CD14-positive monocyte (primary cell): ENCODE measurements around the gene CWH43. TPM values are rescaled to one million over a fixed set of nuclear protein-coding genes. Genes with fewer than 3 reads are reported as not detected.
A peak's percentile ranks its signal among the peaks of the same experiment; 100 is the strongest.

ENCODE experiments used
- DNase-seq, 3 donors: peaks; one replicate each; pipeline ENCODE4 v3.0.0-alpha.2; 2011 to 2022
- H2AFZ ChIP-seq: 2 replicates; pipeline ENCODE4 v1.6.0; 2012; ENCODE audit warnings: mild to moderate bottlenecking, low read depth, low read length, inconsistent platforms; ENCODE audit not compliant: insufficient read depth, poor library complexity, severe bottlenecking
- H3K27ac ChIP-seq, 2 donors: 1 replicate in 1 of 2; 2 replicates in 1 of 2; pipeline ENCODE4 v1.5.1; 2012 to 2013; ENCODE audit warnings: low read length in 2 of 2, control low read depth in 1 of 2, inconsistent platforms in 1 of 2, low read depth in 1 of 2, mild to moderate bottlenecking in 1 of 2
- H3K27me3 ChIP-seq, 2 donors: one replicate each; pipeline versions ENCODE4 v1.6.0 to v1.6.1; 2011 to 2013; ENCODE audit warnings: low read length in 2 of 2; ENCODE audit not compliant: control insufficient read depth in 2 of 2, insufficient read depth in 2 of 2
- H3K36me3 ChIP-seq, 2 donors: replicated peaks in 1 of 2; 1 replicate in 1 of 2; 2 replicates in 1 of 2; pipeline versions ENCODE4 v1.5.1 to v1.6.1; 2012 to 2013; ENCODE audit warnings: low read length in 2 of 2, control low read depth in 1 of 2, inconsistent platforms in 1 of 2, mild to moderate bottlenecking in 1 of 2; ENCODE audit not compliant: insufficient read depth in 2 of 2, control insufficient read depth in 1 of 2
- H3K4me1 ChIP-seq, 2 donors: 1 replicate in 1 of 2; 2 replicates in 1 of 2; pipeline versions ENCODE4 v1.5.1 to v1.6.1; 2012 to 2013; ENCODE audit warnings: low read length in 2 of 2, control low read depth in 1 of 2, inconsistent platforms in 1 of 2, mild to moderate bottlenecking in 1 of 2, moderate library complexity in 1 of 2; ENCODE audit not compliant: insufficient read depth in 2 of 2, control insufficient read depth in 1 of 2
- H3K4me2 ChIP-seq: replicated peaks from 2 replicates; pipeline ENCODE3; 2012; ENCODE audit warnings: low read length, moderate library complexity, mild to moderate bottlenecking; ENCODE audit not compliant: poor library complexity, severe bottlenecking; ENCODE audit errors: extremely low read depth
- H3K4me3 ChIP-seq, 3 experiments: fragments of 200-600 bp in 1 of 3; sonication (generic) in 1 of 3; replicated peaks in 1 of 3; 1 replicate in 2 of 3; 2 replicates in 1 of 3; pipeline ENCODE4 v1.5.1; 2011 to 2013; ENCODE audit warnings: low read length in 3 of 3, mild to moderate bottlenecking in 3 of 3, control low read depth in 2 of 3, low read depth in 2 of 3, inconsistent platforms in 1 of 3, moderate library complexity in 1 of 3
- H3K79me2 ChIP-seq: 2 replicates; pipeline ENCODE4 v1.6.0; 2012; ENCODE audit warnings: mild to moderate bottlenecking, control low read depth, inconsistent platforms, low read length, moderate library complexity; ENCODE audit not compliant: insufficient read depth
- H3K9ac ChIP-seq: 2 replicates; pipeline ENCODE4 v1.6.0; 2017; ENCODE audit warnings: low read length, mild to moderate bottlenecking; ENCODE audit not compliant: insufficient read depth, poor library complexity, severe bottlenecking
- H3K9me3 ChIP-seq, 2 donors: replicated peaks in 1 of 2; 1 replicate in 1 of 2; 2 replicates in 1 of 2; pipeline versions ENCODE4 v1.5.1 to v1.6.1; 2012 to 2013; ENCODE audit warnings: low read length in 2 of 2, control low read depth in 1 of 2; ENCODE audit not compliant: control insufficient read depth in 1 of 2, insufficient read depth in 1 of 2
- H4K20me1 ChIP-seq: 2 replicates; pipeline ENCODE4 v1.6.0; 2012; ENCODE audit warnings: mild to moderate bottlenecking, low read length, control low read depth, moderate library complexity; ENCODE audit not compliant: insufficient read depth
- H3K27ac Mint-ChIP-seq, 7 donors: one replicate each; pipeline ENCODE4 v1.8.0; 2020; ENCODE audit warnings: mild to moderate bottlenecking in 7 of 7, mixed read lengths in 7 of 7, moderate library complexity in 6 of 7, inconsistent platforms in 2 of 7
- H3K27me3 Mint-ChIP-seq, 3 donors: one replicate each; pipeline ENCODE4 v1.8.0; 2021 to 2022; ENCODE audit warnings: low read depth in 3 of 3, mild to moderate bottlenecking in 3 of 3, mixed read lengths in 3 of 3, moderate library complexity in 3 of 3, inconsistent platforms in 1 of 3
- H3K36me3 Mint-ChIP-seq, 2 donors: one replicate each; pipeline ENCODE4 v1.8.0; 2020; ENCODE audit warnings: mixed read lengths in 2 of 2, inconsistent platforms in 1 of 2, mild to moderate bottlenecking in 1 of 2
- H3K4me1 Mint-ChIP-seq: one replicate; pipeline ENCODE4 v1.8.0; 2020; ENCODE audit warnings: mild to moderate bottlenecking, mixed read lengths
- H3K4me3 Mint-ChIP-seq, 2 donors: one replicate each; pipeline ENCODE4 v1.8.0; 2020; ENCODE audit warnings: mild to moderate bottlenecking in 2 of 2, mixed read lengths in 2 of 2, moderate library complexity in 1 of 2
- H3K9me3 Mint-ChIP-seq, 7 donors: one replicate each; pipeline ENCODE4 v1.8.0; 2020 to 2022; ENCODE audit warnings: mixed read lengths in 7 of 7, mild to moderate bottlenecking in 6 of 7, moderate library complexity in 6 of 7, inconsistent platforms in 2 of 7
- WGBS: methylation state at CpG from one replicate; pipeline ENCODE4 v1.1.5; 2013; ENCODE audit warnings: missing lambda C conversion rate; ENCODE audit not compliant: insufficient coverage; 5-methylcytosine and 5-hydroxymethylcytosine counted together
- intact Hi-C, 2 donors: fragments of 100-400 bp; cut with micrococcal nuclease; formaldehyde crosslinking; loops; one replicate each; pipeline versions ENCODE4 v1.15.0 to v1.15.1; 2023
- polyA plus RNA-seq, 3 donors: library from polyadenylated mRNA; depleted of rRNA in 1 of 3; unstranded in 2 of 3; stranded (reverse) in 1 of 3; fragments of 300-500 nt in 2 of 3; fragments of >200 nt in 1 of 3; fragmentation: Illumina TruSeq in 2 of 3; gene quantifications; 1 replicate in 2 of 3; 2 replicates in 1 of 3; pipeline ENCODE4 v1.2.3, GENCODE V29; 2012 to 2021
- TF ChIP-seq, protein P1 (sequence below): fragments of 200-600 bp; IDR thresholded peaks from one replicate; pipeline ENCODE4 v1.8.0; 2022; ENCODE audit warnings: antibody characterized with exemption, mild to moderate bottlenecking

CWH43 gene
- polyA plus RNA-seq, 3 donors, result not detected

GRCh38 chr4:48958582-48958981 is 27.5 kb upstream of the CWH43 start:
- TF ChIP-seq, protein P1, sequence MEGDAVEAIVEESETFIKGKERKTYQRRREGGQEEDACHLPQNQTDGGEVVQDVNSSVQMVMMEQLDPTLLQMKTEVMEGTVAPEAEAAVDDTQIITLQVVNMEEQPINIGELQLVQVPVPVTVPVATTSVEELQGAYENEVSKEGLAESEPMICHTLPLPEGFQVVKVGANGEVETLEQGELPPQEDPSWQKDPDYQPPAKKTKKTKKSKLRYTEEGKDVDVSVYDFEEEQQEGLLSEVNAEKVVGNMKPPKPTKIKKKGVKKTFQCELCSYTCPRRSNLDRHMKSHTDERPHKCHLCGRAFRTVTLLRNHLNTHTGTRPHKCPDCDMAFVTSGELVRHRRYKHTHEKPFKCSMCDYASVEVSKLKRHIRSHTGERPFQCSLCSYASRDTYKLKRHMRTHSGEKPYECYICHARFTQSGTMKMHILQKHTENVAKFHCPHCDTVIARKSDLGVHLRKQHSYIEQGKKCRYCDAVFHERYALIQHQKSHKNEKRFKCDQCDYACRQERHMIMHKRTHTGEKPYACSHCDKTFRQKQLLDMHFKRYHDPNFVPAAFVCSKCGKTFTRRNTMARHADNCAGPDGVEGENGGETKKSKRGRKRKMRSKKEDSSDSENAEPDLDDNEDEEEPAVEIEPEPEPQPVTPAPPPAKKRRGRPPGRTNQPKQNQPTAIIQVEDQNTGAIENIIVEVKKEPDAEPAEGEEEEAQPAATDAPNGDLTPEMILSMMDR, result no peak
- Mint-ChIP-seq H3K27ac (peak overlapping the region in 1 of 7 donors; percentile 7), H3K4me3 (no peak overlapping the region), H3K9me3 (peaks cover 0 to 2% (median 0%) of the 10 kb centered on the region in 7 donors), H3K36me3 (no peaks in the 10 kb centered on the region), H3K4me1 (no peaks in the 10 kb centered on the region), H3K27me3 (peaks cover 0 to 7% (median 0%) of the 10 kb centered on the region in 3 donors)
- 88% methylated on average over 2 of the region's 2 CpGs for WGBS
- H3K36me3 ChIP-seq, result no peaks in the 10 kb centered on the region
- H3K9me3 ChIP-seq, result no peaks in the 10 kb centered on the region
- no peak for DNase-seq
- H3K27me3 ChIP-seq, result no peaks in the 10 kb centered on the region
- intact Hi-C loops, result no loop called here
- no peak overlapping the region for H2AFZ ChIP-seq
- no peaks in the 10 kb centered on the region for H4K20me1 ChIP-seq
- no peaks in the 10 kb centered on the region for H3K4me1 ChIP-seq
- no peak overlapping the region for H3K4me3 ChIP-seq
- no peak overlapping the region for H3K9ac ChIP-seq
- H3K27ac ChIP-seq, result no peak overlapping the region
- H3K4me2 ChIP-seq, result no peak overlapping the region
- H3K79me2 ChIP-seq, result no peaks in the 10 kb centered on the region

GRCh38 chr4:48960988-48961635 is 25.0 kb upstream of the CWH43 start:
- H3K4me1 ChIP-seq, result no peaks in the 10 kb centered on the region
- Mint-ChIP-seq H3K27me3 (peaks cover 0 to 8% (median 0%) of the 10 kb centered on the region in 3 donors), H3K36me3 (no peaks in the 10 kb centered on the region), H3K9me3 (no peaks in the 10 kb centered on the region), H3K27ac (no peak overlapping the region), H3K4me3 (no peak overlapping the region), H3K4me1 (no peaks in the 10 kb centered on the region)
- DNase-seq, result no peak
- TF ChIP-seq, protein P1, result no peak
- no peak overlapping the region for H3K4me3 ChIP-seq
- WGBS, result 70% methylated on average over 2 of the region's 3 CpGs
- H3K9me3 ChIP-seq, result no peaks in the 10 kb centered on the region
- no peak overlapping the region for H3K27ac ChIP-seq
- H4K20me1 ChIP-seq, result no peaks in the 10 kb centered on the region
- intact Hi-C loops, result loop anchor here in 1 of 2 donors (5.0 kb wide), 1 partner anchor 384 kb away; no protein-coding TSS in a partner anchor
- no peaks in the 10 kb centered on the region for H3K36me3 ChIP-seq
- H3K9ac ChIP-seq, result no peak overlapping the region
- H3K27me3 ChIP-seq, result no peaks in the 10 kb centered on the region
- H3K4me2 ChIP-seq, result no peak overlapping the region
- no peak overlapping the region for H2AFZ ChIP-seq
- H3K79me2 ChIP-seq, result no peaks in the 10 kb centered on the region
